H1 (cell line): ENCODE data around the gene FGL2.

ENCODE experiments used
- CEBPB ChIP-seq: IDR thresholded peaks from 2 replicates; pipeline ENCODE4 v1.6.1; 2012; ENCODE audit warnings: low read depth, low read length
- EP300 ChIP-seq, 2 experiments: IDR thresholded peaks; 1 replicate in 1 of 2; 2 replicates in 1 of 2; pipeline ENCODE4 v1.6.1; 2011 to 2012; ENCODE audit warnings: low read depth in 2 of 2, low read length in 2 of 2, mild to moderate bottlenecking in 2 of 2, borderline replicate concordance in 1 of 2, inconsistent platforms in 1 of 2, moderate library complexity in 1 of 2
- HDAC6 ChIP-seq: IDR thresholded peaks from one replicate; pipeline ENCODE4 v1.7.1; 2012; ENCODE audit warnings: low read depth, mild to moderate bottlenecking, inconsistent platforms, low read length, moderate library complexity
- POLR2A ChIP-seq, 2 experiments: IDR thresholded peaks; 1 replicate in 1 of 2; 2 replicates in 1 of 2; pipeline ENCODE4 v1.6.1; 2011; ENCODE audit warnings: low read depth in 2 of 2, low read length in 2 of 2, mild to moderate bottlenecking in 2 of 2; ENCODE audit errors: control extremely low read depth in 1 of 2
- SAP30 ChIP-seq: fragments of 300-600 bp; sonication (generic); IDR thresholded peaks from 2 replicates; pipeline ENCODE4 v1.7.1; 2012; ENCODE audit warnings: low read length, moderate library complexity, mild to moderate bottlenecking, inconsistent platforms; ENCODE audit not compliant: insufficient read depth, insufficient replicate concordance
- SIN3A ChIP-seq, 2 experiments: IDR thresholded peaks in 1 of 2; conservative IDR thresholded peaks in 1 of 2; 2 replicates each; pipeline ENCODE4 v1.6.1; 2011 to 2012; ENCODE audit warnings: low read length in 2 of 2, improper control_type of control experiment in 1 of 2, low read depth in 1 of 2, mild to moderate bottlenecking in 1 of 2
- TEAD4 ChIP-seq: IDR thresholded peaks from 2 replicates; pipeline ENCODE4 v1.6.1; 2012; ENCODE audit warnings: low read depth, low read length, inconsistent platforms, mixed read lengths
- TF ChIP-seq, protein P1 (sequence below), 3 experiments: IDR thresholded peaks; 1 replicate in 2 of 3; 2 replicates in 1 of 3; pipeline versions ENCODE4 v1.5.1 to v1.6.1; 2011; ENCODE audit warnings: low read length in 3 of 3, mild to moderate bottlenecking in 3 of 3, inconsistent platforms in 2 of 3, low read depth in 1 of 3, moderate library complexity in 1 of 3; ENCODE audit not compliant: insufficient read depth in 1 of 3; ENCODE audit errors: control extremely low read depth in 1 of 3
- TF ChIP-seq, protein P2 (sequence below): IDR thresholded peaks from 2 replicates; pipeline ENCODE4 v1.6.1; 2011; ENCODE audit warnings: low read length, improper control_type of control experiment

DNA sequence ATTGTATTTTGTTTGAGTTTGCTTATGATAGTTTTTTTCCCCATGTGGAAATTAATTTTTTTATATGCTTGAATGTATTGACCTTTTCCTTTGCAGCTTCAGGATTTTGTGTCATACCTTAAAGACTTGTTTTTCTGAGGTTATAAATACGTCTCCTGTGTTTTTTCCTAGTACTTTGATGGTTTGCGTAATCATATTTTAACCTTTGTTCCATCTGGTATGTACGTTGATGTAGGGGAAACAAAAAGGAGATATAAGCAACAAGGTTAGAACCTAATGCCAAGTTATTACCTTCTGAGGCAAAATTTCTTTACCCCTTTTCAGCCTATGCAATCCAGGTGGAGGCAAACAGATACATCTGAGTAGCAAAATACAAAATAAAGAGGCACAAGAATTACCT, 17.9 kb downstream of the FGL2 start:
- TF ChIP-seq, protein P1, sequence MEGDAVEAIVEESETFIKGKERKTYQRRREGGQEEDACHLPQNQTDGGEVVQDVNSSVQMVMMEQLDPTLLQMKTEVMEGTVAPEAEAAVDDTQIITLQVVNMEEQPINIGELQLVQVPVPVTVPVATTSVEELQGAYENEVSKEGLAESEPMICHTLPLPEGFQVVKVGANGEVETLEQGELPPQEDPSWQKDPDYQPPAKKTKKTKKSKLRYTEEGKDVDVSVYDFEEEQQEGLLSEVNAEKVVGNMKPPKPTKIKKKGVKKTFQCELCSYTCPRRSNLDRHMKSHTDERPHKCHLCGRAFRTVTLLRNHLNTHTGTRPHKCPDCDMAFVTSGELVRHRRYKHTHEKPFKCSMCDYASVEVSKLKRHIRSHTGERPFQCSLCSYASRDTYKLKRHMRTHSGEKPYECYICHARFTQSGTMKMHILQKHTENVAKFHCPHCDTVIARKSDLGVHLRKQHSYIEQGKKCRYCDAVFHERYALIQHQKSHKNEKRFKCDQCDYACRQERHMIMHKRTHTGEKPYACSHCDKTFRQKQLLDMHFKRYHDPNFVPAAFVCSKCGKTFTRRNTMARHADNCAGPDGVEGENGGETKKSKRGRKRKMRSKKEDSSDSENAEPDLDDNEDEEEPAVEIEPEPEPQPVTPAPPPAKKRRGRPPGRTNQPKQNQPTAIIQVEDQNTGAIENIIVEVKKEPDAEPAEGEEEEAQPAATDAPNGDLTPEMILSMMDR (IDR thresholded peaks at IDR 0.05; ENCODE audit: control extremely low read depth in 1 of 3, insufficient read depth in 1 of 3, low read depth in 1 of 3, low read length in 3 of 3): no peak
- TF ChIP-seq TEAD4 (no peak), SAP30 (no peak), POLR2A (IDR thresholded peaks at IDR 0.05; ENCODE audit: control extremely low read depth in 1 of 2, low read depth in 2 of 2, low read length in 2 of 2) (no peak), EP300 (IDR thresholded peaks at IDR 0.05; ENCODE audit: borderline replicate concordance in 1 of 2, low read depth in 2 of 2, low read length in 2 of 2) (no peak), SIN3A (conservative IDR thresholded peaks at IDR 0.05 in 1 of 2, IDR thresholded peaks at IDR 0.05 in 1 of 2; ENCODE audit: low read depth in 1 of 2, low read length in 2 of 2) (no peak), HDAC6 (no peak), CEBPB (no peak)
- TF ChIP-seq, protein P2, sequence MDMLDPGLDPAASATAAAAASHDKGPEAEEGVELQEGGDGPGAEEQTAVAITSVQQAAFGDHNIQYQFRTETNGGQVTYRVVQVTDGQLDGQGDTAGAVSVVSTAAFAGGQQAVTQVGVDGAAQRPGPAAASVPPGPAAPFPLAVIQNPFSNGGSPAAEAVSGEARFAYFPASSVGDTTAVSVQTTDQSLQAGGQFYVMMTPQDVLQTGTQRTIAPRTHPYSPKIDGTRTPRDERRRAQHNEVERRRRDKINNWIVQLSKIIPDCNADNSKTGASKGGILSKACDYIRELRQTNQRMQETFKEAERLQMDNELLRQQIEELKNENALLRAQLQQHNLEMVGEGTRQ: no peak
